Measurements from ENCODE around the gene STARD4. TPM values are rescaled to one million over a fixed set of nuclear protein-coding genes. Genes with fewer than 3 reads are reported as not detected.

STARD4 gene
- total RNA-seq, 2 experiments from 2014 or later, result 14.9 to 15.2 TPM

DNA sequence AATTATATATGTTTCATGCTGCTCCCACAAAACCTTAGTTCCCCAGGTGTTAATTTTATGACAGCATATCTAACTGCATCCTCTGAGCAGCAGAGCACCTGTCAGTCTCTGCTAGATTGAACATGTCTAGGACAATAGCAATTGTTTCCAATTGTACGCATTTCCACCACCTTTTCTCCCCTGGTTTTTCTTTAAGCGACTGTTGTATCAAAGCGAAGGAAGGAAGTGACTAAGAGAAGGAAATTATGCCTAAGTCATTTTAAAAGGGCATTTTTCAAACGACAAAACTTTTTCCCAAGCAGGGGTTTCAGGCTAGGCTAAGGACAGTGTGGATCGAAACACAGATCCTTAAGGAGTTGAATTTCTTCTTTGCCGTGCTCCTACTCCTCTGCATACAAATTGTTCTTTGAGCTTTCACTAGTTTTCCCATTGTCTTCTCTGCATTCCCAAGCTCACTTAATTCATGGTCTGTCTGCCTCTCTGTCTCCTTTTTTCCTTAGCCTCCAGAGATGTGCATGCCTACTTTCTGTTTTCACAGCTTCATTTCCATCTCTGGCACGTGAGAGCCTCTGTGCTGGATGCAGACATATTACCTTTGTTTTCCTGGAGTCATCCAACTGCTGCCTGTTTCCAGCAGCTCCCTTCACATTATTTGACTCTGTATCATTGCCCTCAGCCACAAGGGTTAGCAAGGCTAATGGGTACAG lies 39.4 kb upstream of the STARD4 start:
- H3K27me3 ChIP-seq (ENCODE audit: control insufficient read depth in 1 of 2, insufficient read depth in 2 of 2, low read length in 2 of 2), result no peaks in the 10 kb centered on the region
- H3K4me3 ChIP-seq (ENCODE audit: low read length), result no peak overlapping the region
- no peaks in the 10 kb centered on the region for H3K36me3 ChIP-seq (ENCODE audit: insufficient read depth, low read length)
- H3K9me3 Mint-ChIP-seq, result no peaks in the 10 kb centered on the region
- H3K4me1 Mint-ChIP-seq (ENCODE audit: low read depth), result peaks cover 21% of the 10 kb centered on the region
- DNase-seq (no peak), ATAC-seq (ENCODE audit: poor library complexity) (no peak)
- peaks cover 9% of the 10 kb centered on the region for H3K4me1 ChIP-seq (ENCODE audit: insufficient read depth, low read length)
- H3K36me3 Mint-ChIP-seq (ENCODE audit: low read depth), result no peaks in the 10 kb centered on the region
- no peak overlapping the region for H3K4me3 Mint-ChIP-seq
- no peak overlapping the region for H3K27ac ChIP-seq (ENCODE audit: low read depth in 1 of 2, low read length in 2 of 2)
- intact Hi-C loops (cut with DNase I, micrococcal nuclease), result loop anchor here in 1 of 2 experiments (2.0 to 5.0 kb wide), 2 partner anchors 291 to 395 kb away; no protein-coding TSS in a partner anchor
- H3K9me3 ChIP-seq (ENCODE audit: control insufficient read depth in 1 of 2, insufficient read depth in 1 of 2, low read length in 2 of 2), result no peaks in the 10 kb centered on the region
- ChIA-PET POLR2A (no interaction called here), CTCF (no interaction called here)
- H3K27ac Mint-ChIP-seq, result no peak overlapping the region
- peaks cover 3% of the 10 kb centered on the region for H3K27me3 Mint-ChIP-seq
- TF ChIP-seq, protein P1, sequence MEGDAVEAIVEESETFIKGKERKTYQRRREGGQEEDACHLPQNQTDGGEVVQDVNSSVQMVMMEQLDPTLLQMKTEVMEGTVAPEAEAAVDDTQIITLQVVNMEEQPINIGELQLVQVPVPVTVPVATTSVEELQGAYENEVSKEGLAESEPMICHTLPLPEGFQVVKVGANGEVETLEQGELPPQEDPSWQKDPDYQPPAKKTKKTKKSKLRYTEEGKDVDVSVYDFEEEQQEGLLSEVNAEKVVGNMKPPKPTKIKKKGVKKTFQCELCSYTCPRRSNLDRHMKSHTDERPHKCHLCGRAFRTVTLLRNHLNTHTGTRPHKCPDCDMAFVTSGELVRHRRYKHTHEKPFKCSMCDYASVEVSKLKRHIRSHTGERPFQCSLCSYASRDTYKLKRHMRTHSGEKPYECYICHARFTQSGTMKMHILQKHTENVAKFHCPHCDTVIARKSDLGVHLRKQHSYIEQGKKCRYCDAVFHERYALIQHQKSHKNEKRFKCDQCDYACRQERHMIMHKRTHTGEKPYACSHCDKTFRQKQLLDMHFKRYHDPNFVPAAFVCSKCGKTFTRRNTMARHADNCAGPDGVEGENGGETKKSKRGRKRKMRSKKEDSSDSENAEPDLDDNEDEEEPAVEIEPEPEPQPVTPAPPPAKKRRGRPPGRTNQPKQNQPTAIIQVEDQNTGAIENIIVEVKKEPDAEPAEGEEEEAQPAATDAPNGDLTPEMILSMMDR (IDR thresholded peaks at IDR 0.05), result no peak

DNA sequence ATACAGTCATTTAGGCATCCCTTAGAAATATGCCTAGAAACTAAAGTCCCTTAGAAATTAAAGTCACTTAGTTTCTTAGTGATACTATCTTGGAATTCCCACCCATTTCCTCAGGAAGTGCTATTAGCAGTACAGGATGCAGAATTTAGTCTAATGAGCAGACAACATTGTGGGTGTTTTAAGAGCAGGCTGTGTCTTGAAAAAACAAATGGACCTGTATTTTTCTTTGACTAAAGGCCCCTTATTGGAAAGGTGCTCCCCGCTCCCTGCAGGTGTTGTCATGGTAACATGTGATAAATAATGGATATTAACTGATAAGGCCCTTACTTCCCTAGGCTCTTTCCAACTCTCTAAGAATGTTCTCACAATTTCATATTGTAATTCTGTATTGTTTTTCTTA lies 38.8 kb upstream of the STARD4 start:
- CTCF ChIA-PET, result interaction anchor here (0.9 to 1.3 kb wide), 3 partner anchors 11 to 42 kb away, joined by 4 to 6 read pairs (median 4); no protein-coding TSS in a partner anchor
- H3K27me3 ChIP-seq (ENCODE audit: control insufficient read depth in 1 of 2, insufficient read depth in 2 of 2, low read length in 2 of 2), result no peaks in the 10 kb centered on the region
- POLR2A ChIA-PET, result no interaction called here
- DNase-seq (no peak), ATAC-seq (ENCODE audit: poor library complexity) (no peak)
- peaks cover 9% of the 10 kb centered on the region for H3K4me1 ChIP-seq (ENCODE audit: insufficient read depth, low read length)
- Mint-ChIP-seq H3K27ac (no peak overlapping the region), H3K4me1 (ENCODE audit: low read depth) (peaks cover 21% of the 10 kb centered on the region), H3K4me3 (no peak overlapping the region), H3K27me3 (peaks cover 3% of the 10 kb centered on the region), H3K36me3 (ENCODE audit: low read depth) (no peaks in the 10 kb centered on the region), H3K9me3 (no peaks in the 10 kb centered on the region)
- H3K27ac ChIP-seq (ENCODE audit: low read depth in 1 of 2, low read length in 2 of 2), result no peak overlapping the region
- TF ChIP-seq, protein P1 (IDR thresholded peaks at IDR 0.05), result no peak
- intact Hi-C loops (cut with DNase I, micrococcal nuclease), result loop anchor here in 1 of 2 experiments (2.0 to 5.0 kb wide), 2 partner anchors 291 to 394 kb away; no protein-coding TSS in a partner anchor
- H3K9me3 ChIP-seq (ENCODE audit: control insufficient read depth in 1 of 2, insufficient read depth in 1 of 2, low read length in 2 of 2), result no peaks in the 10 kb centered on the region
- no peak overlapping the region for H3K4me3 ChIP-seq (ENCODE audit: low read length)
- no peaks in the 10 kb centered on the region for H3K36me3 ChIP-seq (ENCODE audit: insufficient read depth, low read length)

DNA sequence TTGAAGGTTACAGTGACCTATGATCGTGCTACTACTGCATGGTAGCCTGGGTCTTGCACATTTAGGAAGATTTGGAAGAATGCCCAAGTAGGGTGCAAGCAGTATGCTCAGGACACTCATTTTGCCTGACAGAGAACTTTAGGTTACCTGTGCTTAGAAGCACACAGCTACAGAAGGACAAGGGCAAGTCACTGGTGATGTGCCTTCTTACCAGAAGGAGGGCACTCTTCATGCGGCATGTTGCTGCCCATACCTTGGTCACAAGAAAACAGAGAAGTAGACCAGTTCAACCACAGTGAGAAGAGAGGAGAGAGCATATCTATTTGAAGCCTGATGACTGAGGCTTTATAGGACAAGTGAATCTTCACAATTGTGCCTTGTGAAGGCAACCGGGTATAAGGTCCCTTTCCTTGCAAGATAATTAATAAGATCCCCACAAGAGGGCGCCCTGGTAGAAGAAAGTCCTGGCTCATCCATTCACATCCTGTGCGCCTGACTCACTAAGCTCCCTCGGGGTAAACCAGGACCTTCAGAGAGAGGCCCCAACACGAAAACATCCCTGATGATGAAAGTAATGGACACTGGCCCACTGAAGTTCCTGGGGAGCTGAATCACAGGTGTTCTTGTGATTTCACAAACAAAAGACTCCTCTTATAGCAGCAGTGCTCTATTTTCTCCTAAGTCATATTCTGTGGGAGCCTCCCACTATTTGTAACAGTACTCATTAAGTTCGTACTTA lies 38.1 kb upstream of the STARD4 start:
- H3K27me3 Mint-ChIP-seq, result peaks cover 3% of the 10 kb centered on the region
- no peak overlapping the region for H3K27ac ChIP-seq (ENCODE audit: low read depth in 1 of 2, low read length in 2 of 2)
- no peaks in the 10 kb centered on the region for H3K9me3 Mint-ChIP-seq
- no peaks in the 10 kb centered on the region for H3K36me3 Mint-ChIP-seq (ENCODE audit: low read depth)
- H3K4me3 Mint-ChIP-seq, result no peak overlapping the region
- no peaks in the 10 kb centered on the region for H3K36me3 ChIP-seq (ENCODE audit: insufficient read depth, low read length)
- H3K27me3 ChIP-seq (ENCODE audit: control insufficient read depth in 1 of 2, insufficient read depth in 2 of 2, low read length in 2 of 2), result no peaks in the 10 kb centered on the region
- H3K4me1 ChIP-seq (ENCODE audit: insufficient read depth, low read length), result peaks cover 9% of the 10 kb centered on the region
- DNase-seq (peak; percentile 37 to 83 (median 57)), ATAC-seq (ENCODE audit: poor library complexity) (peak; percentile 90)
- no peaks in the 10 kb centered on the region for H3K9me3 ChIP-seq (ENCODE audit: control insufficient read depth in 1 of 2, insufficient read depth in 1 of 2, low read length in 2 of 2)
- H3K27ac Mint-ChIP-seq, result no peak overlapping the region
- ChIA-PET POLR2A (no interaction called here), CTCF (interaction anchor here (0.9 to 1.3 kb wide), 3 partner anchors 12 to 41 kb away, joined by 4 to 6 read pairs (median 4); no protein-coding TSS in a partner anchor)
- H3K4me3 ChIP-seq (ENCODE audit: low read length), result no peak overlapping the region
- intact Hi-C loops (cut with DNase I, micrococcal nuclease), result loop anchor here (1.0 to 5.0 kb wide), 3 partner anchors 292 to 597 kb away; no protein-coding TSS in a partner anchor
- peaks cover 21% of the 10 kb centered on the region for H3K4me1 Mint-ChIP-seq (ENCODE audit: low read depth)
- TF ChIP-seq, protein P1 (IDR thresholded peaks at IDR 0.05), result peak; percentile 68

Data from CD4-positive, alpha-beta T cell (primary cell).